Mucosa of descending colon (tissue), 3 donors: ENCODE results near the gene GMPPB. TPM values are rescaled to one million over a fixed set of nuclear protein-coding genes. Genes with fewer than 3 reads are reported as not detected.

ENCODE experiments used
- ATAC-seq: fragments of 200-7000 bp; cut with Tn5 transposase; one replicate; pipeline ENCODE4 v1.9.1; 2020; ENCODE audit warnings: mild to moderate bottlenecking, moderate library complexity
- DNase-seq, 3 donors: peaks; one replicate each; pipeline ENCODE4 v3.0.0-alpha.2; 2020
- H3K36me3 ChIP-seq: fragments of 200-600 bp; one replicate; pipeline ENCODE4 v1.8.0; 2021; ENCODE audit warnings: low read depth, mild to moderate bottlenecking
- H3K4me1 ChIP-seq: fragments of 200-600 bp; one replicate; pipeline ENCODE4 v1.8.0; 2021; ENCODE audit warnings: low read depth, mild to moderate bottlenecking
- H3K4me3 ChIP-seq: fragments of 200-600 bp; one replicate; pipeline ENCODE4 v1.8.0; 2021; ENCODE audit warnings: mild to moderate bottlenecking
- H3K9me3 ChIP-seq: fragments of 200-600 bp; one replicate; pipeline ENCODE4 v1.8.0; 2021; ENCODE audit warnings: mild to moderate bottlenecking
- intact Hi-C, 2 donors: fragments of 100-400 bp; cut with DNase I in 1 of 2; cut with micrococcal nuclease in 1 of 2; formaldehyde crosslinking; loops; one replicate each; pipeline versions ENCODE4 v1.11.0 to v1.11.1; 2022; cut with DNase I, micrococcal nuclease
- total RNA-seq, 3 donors: library from RNA; stranded (reverse); fragmentation: NEBNext Ultra II Directional in 2 of 3; extraction: Animal tissue kit (Norgen Biotek cat#: 25700) in 2 of 3; gene quantifications; one replicate each; pipeline versions ENCODE4 v1.2.1 to v1.2.4, GENCODE V29; 2021 to 2023
- TF ChIP-seq, protein P1 (sequence below): fragments of 200-600 bp; IDR thresholded peaks from one replicate; pipeline ENCODE4 v1.8.0; 2022; ENCODE audit warnings: antibody characterized with exemption, mild to moderate bottlenecking
- donor health status: DM: no; HTN: no; CAD: no; lungs with moderate emphysema.
- donor health status: DM: no; HTN: no; CAD: no.
- donor health status: DM: no; HTN: yes; CAD: no.

Gene GMPPB
- total RNA-seq, 3 donors from 2014 or later: 36.0 to 60.5 (median 47.4) TPM

DNA sequence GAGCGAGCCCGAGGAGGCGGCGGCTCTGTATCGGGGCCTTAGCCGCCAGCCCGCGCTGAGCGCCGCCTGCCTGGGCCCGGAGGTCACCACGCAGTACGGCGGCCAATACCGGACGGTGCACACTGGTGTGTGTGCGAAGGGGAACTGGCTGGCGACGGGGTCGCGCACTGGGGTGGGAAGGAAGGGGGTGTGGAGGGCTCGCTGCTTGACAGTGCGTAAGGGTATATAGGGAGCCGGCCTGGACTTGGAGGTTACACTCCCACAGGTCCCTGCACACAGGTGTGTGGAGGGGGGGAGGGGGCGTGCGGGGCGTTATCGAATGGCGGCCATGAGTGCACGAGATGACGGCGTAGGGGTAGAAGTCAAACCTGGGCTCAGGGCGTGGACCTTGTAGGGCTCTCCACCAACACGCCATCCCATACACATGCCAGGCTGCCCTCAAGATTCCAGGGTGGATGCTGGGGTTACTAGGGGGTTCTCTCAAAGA, 49.2 kb downstream of the GMPPB start:
- intact Hi-C loops: loop anchor here in 1 of 2 donors (5.0 kb wide), 1 partner anchor 132 kb away; no protein-coding TSS in a partner anchor
- Histone ChIP-seq H3K4me1 (peaks cover 13% of the 10 kb centered on the region), H3K9me3 (no peaks in the 10 kb centered on the region), H3K4me3 (peak overlapping the region; percentile 85), H3K36me3 (no peaks in the 10 kb centered on the region)
- TF ChIP-seq, protein P1, sequence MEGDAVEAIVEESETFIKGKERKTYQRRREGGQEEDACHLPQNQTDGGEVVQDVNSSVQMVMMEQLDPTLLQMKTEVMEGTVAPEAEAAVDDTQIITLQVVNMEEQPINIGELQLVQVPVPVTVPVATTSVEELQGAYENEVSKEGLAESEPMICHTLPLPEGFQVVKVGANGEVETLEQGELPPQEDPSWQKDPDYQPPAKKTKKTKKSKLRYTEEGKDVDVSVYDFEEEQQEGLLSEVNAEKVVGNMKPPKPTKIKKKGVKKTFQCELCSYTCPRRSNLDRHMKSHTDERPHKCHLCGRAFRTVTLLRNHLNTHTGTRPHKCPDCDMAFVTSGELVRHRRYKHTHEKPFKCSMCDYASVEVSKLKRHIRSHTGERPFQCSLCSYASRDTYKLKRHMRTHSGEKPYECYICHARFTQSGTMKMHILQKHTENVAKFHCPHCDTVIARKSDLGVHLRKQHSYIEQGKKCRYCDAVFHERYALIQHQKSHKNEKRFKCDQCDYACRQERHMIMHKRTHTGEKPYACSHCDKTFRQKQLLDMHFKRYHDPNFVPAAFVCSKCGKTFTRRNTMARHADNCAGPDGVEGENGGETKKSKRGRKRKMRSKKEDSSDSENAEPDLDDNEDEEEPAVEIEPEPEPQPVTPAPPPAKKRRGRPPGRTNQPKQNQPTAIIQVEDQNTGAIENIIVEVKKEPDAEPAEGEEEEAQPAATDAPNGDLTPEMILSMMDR: no peak
- peak; percentile 36 for ATAC-seq
- peak in 2 of 3 donors; percentile 58 to 77 for DNase-seq

DNA sequence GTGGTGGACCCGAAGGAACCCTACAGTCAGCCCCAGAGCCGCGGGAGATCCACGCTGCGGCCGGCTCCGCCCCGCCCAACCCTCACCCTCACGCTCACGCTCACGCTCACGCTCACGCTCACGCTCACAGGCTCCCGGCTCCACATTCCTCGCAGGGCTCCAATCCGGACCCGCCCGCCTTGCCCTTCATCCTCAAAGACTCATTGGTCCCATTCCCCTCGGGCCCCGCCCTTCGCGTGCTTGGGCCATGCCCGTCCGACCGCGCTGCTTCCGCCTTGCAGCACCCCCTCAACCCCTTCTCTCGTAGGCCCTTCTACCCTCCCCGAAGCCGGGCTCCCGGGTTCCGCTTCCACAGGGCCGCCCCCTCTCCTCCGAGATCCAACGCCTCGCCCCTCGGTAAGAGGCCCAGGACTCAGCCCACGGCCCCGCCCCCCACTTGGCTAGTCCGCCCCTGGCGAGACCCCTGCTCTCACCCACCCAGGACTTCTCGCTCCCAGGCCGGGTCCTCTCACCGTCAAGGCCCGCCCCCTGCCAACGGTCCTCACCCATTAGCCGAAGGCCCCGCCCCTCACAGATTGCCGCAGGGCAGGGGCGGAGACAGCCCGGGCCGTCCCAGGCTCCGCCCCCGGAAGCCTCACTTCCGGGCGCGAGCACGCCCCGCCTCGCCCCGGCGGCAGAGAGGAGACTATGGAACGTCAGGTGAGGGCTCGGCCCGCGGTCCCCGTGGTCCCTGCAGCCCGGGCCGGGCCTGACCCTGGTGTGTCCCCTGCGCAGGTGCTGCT, 49.8 kb downstream of the GMPPB start, which contains the start of gene APEH:
Gene APEH, plus strand, starts transcription at position 637 of the 782 bp plus-strand sequence. Its CDS starts 51 bp downstream, at position 688.
- Histone ChIP-seq H3K4me3 (peak within 1 kb of the TSS; percentile 85), H3K9me3 (no peaks in the 10 kb centered on the region), H3K4me1 (peaks cover 13% of the 10 kb centered on the region), H3K36me3 (no peaks in the 10 kb centered on the region)
- ATAC-seq (peak; percentile 93), DNase-seq (peak; percentile 97 to 99 (median 98))
- TF ChIP-seq, protein P1: no peak
- intact Hi-C loops: loop anchor here in 1 of 2 donors (5.0 kb wide), 1 partner anchor 132 kb away; no protein-coding TSS in a partner anchor

DNA sequence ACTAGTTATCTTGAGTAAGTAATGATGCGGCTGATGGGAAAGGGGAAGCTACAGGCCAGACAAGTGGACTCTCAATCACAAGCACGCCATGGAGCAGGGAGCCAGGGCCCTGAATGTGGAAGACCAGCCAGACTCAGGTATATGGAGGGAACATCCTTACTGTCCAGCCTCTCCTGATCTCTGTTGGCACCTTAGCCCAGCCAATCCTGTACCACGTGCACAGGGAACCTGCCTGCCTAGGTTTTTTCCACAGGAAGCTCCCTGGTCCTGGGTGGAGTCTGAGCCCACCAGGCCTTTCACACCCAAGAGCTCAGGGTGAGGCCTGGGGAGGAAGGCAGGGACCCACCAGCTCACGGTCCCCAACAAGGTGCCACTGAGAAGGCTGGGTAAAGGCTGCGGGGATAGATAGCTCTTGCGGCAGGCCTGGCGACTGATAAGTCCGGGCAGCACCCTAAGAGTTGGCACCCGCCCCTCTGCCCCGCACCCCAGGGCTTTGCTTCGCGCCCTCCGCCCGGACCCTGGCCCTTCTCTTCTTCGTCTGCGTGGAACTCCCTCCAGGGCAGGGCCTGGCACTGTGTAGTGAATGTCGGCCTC, 50.5 kb downstream of the GMPPB start:
- Histone ChIP-seq H3K4me3 (peak overlapping the region; percentile 85), H3K9me3 (no peaks in the 10 kb centered on the region), H3K36me3 (no peaks in the 10 kb centered on the region), H3K4me1 (peaks cover 13% of the 10 kb centered on the region)
- intact Hi-C loops: loop anchor here in 1 of 2 donors (5.0 kb wide), 1 partner anchor 131 kb away; no protein-coding TSS in a partner anchor
- TF ChIP-seq, protein P1: no peak
- peak in 1 of 3 donors; percentile 26 for DNase-seq
- ATAC-seq: peak; percentile 0

DNA sequence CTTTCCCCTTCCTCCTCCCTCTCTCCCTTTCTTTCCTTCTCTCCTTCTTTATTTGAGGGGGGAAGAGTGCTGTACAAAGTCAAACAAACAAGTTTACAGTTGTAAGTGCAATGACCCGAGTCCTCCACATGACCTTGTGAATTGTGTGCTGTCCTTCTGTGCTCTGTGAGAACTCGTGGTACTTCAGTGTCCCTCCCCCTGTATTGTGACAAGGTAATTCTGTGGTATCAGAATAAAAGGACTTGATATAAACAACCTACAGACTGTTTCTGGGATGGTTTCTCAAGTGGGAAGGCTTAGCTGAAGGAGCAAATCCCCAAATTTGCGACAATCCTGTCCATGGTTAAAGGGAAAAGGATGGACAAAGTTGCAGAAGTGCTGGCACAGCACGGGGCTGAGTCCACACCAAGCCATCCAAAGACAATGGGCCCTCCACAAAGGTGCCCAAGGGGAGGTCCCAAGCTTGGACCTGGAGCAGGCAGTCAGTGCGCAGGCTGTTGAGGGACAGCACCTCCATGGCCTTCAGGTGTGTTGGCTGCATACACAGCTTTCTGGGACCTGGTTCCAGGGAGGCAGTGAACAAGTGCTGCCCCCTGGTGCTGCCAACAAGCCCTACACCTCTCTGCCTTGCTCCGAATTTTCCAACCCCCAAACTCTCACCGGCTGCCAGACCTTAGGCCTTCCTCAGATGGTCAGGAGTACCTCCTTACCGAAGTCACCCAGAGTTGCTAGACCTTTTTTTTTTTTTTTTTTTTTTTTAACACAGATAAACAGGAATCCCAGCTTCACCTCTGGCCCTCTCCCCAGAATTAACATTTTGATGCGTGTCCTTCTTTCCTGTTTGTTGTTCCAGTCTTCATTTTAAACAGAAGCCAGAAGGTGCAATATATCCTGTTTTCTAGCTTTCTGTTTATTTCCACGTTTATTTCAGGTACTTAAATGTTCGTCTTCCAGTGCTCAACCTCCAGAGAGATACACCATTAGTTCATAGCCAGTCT, 52.2 kb downstream of the GMPPB start:
- intact Hi-C loops: loop anchor here in 1 of 2 donors (5.0 kb wide), 1 partner anchor 129 kb away; no protein-coding TSS in a partner anchor
- peak; percentile 34 for ATAC-seq

More for the DNA sequence above, 52.2 kb downstream of the GMPPB start:
- H3K36me3 ChIP-seq: no peaks in the 10 kb centered on the region
- H3K4me1 ChIP-seq: peaks cover 13% of the 10 kb centered on the region
- TF ChIP-seq, protein P1: peak; percentile 55
- no peak overlapping the region for H3K4me3 ChIP-seq
- H3K9me3 ChIP-seq: no peaks in the 10 kb centered on the region
- peak in 2 of 3 donors; percentile 80 to 81 for DNase-seq
